ENCODE measurements around the gene HCN2.
"Not testable (repeated sequence)": the region's sequence is repeated elsewhere in the genome, so short reads cannot be mapped to it uniquely, and the experiment has no call there.

HCN2 gene

GRCh38 chr19:607301-608154 is 17.8 kb downstream of the HCN2 start:
- no peak for DNase-seq

GRCh38 chr19:608155-609003 is 18.7 kb downstream of the HCN2 start:
- no peak for DNase-seq

DNA sequence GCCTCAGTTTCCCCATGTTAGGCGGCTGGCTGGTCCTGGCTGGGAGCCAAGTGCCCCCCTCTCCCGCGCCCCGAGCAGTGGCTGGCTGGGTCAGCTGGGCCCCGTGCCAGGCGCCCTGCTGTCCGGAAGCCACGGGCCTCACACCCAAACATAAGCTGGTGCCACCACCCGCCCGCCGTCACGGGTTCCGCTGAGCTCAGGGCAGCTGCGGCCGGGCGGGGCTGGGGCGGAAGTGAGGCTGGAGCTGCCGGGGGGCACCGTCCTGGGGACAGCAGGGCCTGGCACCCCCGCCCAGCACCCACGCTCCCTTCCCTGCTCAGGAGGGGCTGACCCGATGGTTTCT is 19.3 kb downstream of the HCN2 start:
- DNase-seq: no peak

DNA sequence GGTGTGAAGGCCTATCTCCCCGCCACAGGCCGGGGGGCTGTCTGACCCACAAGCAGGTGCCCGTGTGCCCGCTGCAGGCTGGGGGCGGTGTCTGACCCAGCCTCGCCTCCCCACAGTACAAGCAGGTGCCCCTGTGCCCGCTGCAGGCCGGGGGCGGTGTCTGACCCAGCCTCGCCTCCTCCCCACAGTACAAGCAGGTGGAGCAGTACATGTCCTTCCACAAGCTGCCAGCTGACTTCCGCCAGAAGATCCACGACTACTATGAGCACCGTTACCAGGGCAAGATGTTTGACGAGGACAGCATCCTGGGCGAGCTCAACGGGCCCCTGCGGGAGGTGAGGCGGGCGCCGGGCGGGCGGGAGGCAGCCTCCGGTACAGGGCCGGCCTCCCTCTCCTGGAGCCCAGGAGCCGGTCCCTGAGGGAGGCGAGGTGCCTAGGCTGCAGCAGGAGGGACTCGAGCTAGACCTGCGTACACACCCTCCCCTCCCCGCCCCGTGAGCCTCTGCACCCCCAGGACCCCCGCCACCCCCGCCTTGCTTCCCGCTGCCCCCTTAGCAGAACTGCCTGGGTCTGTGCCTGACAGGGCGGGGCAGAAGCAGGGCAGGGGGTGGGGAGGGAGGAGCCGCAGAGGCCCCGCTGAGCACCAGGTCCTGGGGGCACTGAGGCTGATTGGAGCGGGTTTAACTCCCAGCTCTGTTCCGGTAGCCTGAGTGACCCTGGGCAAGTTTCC is 20.6 kb downstream of the HCN2 start:
- DNase-seq: peak; percentile 58

GRCh38 chr19:610801-611480 is 21.3 kb downstream of the HCN2 start:
- DNase-seq: peak; percentile 72

DNA sequence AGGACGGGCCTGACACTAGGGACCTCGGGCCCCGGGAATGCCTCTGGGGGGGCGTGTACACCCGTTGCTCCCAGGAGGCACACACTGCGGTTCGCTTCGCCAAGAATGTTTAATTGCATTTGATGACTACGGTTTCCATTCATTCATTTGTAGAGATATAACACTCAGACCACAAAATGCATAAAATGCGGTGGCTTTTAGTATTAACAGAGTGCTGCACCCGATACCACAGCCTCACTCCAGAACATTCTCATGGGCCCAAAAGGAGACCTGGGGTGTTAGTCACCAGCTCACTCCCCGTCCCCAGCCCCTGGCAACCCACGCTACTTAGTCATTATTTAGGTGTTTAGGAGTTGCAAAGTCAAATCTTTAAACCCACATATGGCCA is 21.8 kb downstream of the HCN2 start:
- DNase-seq: peak; percentile 58

DNA sequence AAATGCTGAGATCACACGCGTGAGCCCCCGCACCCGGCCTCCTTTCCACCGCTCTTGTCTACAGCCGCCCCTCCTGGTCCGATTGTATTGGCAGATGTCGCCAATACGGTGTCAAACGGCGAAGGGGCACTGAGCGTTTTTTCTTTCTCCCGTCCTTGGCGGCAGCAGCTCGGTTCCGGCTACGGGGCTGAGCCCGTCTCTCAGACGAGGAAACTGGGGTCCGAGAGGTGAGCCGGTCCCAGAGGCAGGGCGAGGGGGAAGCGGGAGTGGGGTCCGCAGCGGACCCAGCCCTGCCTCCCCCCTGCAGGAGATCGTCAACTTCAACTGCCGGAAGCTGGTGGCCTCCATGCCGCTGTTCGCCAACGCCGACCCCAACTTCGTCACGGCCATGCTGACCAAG is 23.3 kb downstream of the HCN2 start:
- no peak for DNase-seq

GRCh38 chr19:613732-614567 is 24.3 kb downstream of the HCN2 start:
- DNase-seq: no peak

DNA sequence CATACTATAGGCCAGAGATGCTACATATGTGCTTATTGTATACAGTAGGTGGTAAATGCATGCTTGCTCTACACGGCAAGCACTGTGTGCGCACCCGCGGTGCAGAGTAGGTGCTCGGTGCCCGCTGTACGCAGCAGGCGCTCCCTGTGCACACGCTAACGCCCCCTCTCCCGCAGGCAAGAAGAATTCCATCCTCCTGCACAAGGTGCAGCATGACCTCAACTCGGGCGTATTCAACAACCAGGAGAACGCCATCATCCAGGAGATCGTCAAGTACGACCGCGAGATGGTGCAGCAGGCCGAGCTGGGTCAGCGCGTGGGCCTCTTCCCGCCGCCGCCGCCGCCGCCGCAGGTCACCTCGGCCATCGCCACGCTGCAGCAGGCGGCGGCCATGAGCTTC is 25.9 kb downstream of the HCN2 start:
- DNase-seq: no peak

- no peak for DNase-seq
These were observed 26.5 kb downstream of the HCN2 start for GRCh38 chr19:616062-616700.

GRCh38 chr19:616747-617526 is 27.3 kb downstream of the HCN2 start:
- DNase-seq: no peak

- no peak for DNase-seq
These were observed 28.0 kb downstream of the HCN2 start for GRCh38 chr19:617551-618246.

- DNase-seq: no peak
These were observed 28.6 kb downstream of the HCN2 start for GRCh38 chr19:618247-618619.

DNA sequence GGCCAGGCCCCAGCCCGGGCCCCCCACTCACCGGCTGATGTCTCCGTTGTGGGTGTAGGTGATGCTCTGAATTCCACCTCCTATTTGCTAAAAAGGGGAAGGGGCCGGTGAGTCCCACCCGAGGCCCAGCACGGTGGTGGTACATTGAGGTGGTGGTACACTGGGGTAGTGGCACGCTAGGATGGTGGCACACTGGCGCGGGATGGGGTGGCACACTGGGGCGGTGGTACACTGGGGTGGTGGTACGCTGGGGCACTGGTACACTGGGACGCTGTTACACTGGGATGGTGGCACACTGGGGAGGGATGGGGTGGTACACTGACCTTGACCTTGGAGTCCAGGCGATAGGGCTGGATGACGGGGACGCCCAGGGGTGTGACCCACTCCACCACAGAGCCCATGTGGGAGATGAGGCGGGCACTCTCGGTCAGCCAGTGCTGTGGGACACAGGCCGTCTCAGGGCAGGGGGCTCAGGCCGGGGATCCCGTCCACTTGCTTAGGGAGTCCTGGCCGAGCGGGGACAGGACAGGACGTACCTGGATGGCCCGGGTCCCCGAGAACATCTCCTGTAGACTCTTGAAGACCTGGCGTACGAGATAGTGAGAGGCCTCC is 29.1 kb downstream of the HCN2 start:
- no peak for DNase-seq

DNA sequence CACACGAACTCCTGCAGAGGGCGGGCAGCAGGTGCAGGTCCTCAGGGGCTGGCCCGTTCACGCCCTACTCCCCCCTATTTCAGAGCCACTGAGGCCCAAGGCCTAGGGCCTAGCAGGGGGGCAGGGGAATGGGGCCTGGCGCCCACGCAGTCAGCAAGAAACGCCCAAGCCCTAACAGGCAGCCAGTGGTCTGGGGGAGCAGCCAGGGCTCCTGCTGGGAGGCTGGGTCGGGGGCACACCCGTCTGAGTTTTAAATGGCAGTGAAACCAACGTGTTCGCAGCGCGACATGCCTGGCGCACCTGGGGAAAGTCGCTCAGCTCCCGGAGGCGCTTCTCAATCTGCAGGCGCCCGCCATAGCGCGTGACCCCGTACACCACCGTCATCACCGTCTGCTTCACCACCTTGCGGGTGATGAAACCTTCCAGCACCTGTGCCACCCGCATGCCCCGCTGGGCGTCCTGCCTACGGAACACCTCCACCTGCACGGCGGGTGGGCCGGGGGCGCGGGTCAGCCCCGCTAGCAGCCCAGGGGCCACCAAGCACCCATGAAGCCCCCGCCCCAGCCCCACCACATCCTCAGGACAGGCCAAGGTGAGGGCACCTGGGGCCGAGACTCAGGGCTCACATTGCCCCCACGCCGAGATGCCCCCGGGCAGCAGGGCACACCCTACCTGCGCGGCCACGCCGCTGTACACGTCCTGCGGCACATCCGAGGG is 29.8 kb downstream of the HCN2 start:
- no peak for DNase-seq

- no peak for DNase-seq
These were observed 30.6 kb downstream of the HCN2 start for GRCh38 chr19:620166-620862.

GRCh38 chr19:621191-621590 is 31.5 kb downstream of the HCN2 start:
- DNase-seq: not testable (repeated sequence)

GRCh38 chr19:621819-622218 is 32.1 kb downstream of the HCN2 start:
- DNase-seq: no peak
